D721Med (cell line): ENCODE results near the gene CRYZL1.

Experiments used
- DNase-seq: peaks from one replicate; pipeline ENCODE4 v3.0.0; 2011; ENCODE audit warnings: low spot score; ENCODE audit not compliant: insufficient read length
- FAIRE-seq: peaks from 2 replicates; lab custom pipeline; 2011; peaks lifted over from hg19 to GRCh38; lab: Jason Lieb, UNC
- TF ChIP-seq, protein P1 (sequence below): IDR thresholded peaks from 2 replicates; pipeline ENCODE4 v1.5.1; 2012; ENCODE audit warnings: mild to moderate bottlenecking, control low read depth; ENCODE audit not compliant: insufficient read depth; ENCODE audit errors: missing control alignments

The CRYZL1 gene

DNA sequence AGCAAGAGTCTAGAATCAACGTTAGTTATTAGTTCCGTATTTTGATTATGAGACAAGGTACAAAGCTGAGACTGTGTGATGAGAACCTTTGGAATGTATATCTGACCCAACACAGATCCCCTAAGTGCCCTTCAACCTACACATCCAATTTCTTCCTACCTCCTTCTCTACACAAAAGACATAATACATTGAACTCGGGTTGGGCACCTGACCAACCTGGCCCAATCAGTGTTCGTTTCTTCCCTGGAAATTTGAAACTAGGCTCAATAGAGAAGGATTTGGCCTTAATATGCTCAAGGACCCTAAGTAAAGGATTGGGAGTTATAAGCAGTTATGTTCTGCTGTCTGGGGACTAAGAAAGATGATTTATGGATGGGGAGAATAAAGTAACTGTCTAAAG lies 12.9 kb upstream of the CRYZL1 start:
- no peak for FAIRE-seq
- DNase-seq: no peak
- TF ChIP-seq, protein P1, sequence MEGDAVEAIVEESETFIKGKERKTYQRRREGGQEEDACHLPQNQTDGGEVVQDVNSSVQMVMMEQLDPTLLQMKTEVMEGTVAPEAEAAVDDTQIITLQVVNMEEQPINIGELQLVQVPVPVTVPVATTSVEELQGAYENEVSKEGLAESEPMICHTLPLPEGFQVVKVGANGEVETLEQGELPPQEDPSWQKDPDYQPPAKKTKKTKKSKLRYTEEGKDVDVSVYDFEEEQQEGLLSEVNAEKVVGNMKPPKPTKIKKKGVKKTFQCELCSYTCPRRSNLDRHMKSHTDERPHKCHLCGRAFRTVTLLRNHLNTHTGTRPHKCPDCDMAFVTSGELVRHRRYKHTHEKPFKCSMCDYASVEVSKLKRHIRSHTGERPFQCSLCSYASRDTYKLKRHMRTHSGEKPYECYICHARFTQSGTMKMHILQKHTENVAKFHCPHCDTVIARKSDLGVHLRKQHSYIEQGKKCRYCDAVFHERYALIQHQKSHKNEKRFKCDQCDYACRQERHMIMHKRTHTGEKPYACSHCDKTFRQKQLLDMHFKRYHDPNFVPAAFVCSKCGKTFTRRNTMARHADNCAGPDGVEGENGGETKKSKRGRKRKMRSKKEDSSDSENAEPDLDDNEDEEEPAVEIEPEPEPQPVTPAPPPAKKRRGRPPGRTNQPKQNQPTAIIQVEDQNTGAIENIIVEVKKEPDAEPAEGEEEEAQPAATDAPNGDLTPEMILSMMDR: no peak

DNA sequence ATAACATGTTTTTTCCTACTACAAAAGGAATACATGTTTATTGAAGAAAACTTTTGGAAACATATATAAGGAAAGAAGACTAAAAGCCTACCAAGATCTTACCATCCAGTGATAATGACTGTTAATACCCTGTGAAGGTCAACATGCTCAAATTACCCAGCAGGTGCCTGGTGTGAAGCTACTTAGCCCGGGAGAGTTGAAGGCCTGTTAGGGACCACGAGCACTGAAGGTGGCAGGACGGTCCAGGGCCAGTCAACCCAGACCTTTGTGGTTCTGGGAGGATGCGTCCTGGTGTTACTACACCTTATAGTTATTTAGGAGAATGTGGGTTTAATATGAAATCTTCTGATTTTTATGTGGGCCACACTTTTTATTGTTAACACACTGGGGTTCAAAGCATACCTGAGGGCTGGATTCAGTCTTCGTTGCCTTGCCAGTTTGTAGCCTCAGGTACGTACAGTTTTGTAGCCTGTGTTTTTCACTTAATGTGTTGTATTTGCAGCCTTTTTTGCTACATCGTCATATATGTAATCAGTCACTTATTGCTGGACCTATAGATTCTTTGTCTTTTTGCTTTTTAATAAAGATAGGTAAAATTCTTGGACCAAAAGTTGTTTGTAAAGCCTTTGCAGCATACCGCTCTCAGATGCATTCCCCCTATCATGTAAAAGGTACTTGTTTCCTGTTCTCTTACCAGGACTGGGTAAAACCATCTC lies 10.6 kb upstream of the CRYZL1 start:
- FAIRE-seq (no peak), DNase-seq (no peak)
- TF ChIP-seq, protein P1: no peak

DNA sequence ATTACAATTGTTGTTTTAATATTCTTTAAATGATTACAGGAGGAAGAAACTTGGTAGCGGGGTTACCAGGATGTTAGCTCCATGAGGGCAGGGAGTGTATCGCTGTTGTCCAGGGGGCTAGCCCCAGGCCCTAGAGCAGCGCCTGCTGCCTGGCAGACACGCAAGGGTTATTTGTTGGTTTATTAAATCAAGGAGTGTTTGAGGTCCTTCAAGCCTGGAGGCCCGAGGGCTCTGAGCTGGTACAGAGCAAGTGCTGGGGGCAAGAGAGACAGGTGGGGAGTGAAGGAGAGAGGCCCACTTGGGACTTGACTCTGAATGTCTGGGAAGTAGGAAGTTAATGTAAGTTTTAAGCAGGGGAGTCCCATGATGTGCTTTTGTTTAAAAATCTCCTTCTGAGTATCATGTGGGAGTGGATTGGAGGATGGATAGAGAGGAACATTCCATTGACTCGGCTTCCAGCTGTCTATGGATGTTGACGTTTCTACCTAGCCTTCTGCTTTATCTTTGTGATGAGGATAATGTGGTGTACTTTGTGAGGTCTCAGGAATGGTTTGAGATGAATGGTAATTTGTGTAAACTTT lies 9.5 kb upstream of the CRYZL1 start:
- no peak for DNase-seq
- TF ChIP-seq, protein P1: no peak
- FAIRE-seq: no peak

DNA sequence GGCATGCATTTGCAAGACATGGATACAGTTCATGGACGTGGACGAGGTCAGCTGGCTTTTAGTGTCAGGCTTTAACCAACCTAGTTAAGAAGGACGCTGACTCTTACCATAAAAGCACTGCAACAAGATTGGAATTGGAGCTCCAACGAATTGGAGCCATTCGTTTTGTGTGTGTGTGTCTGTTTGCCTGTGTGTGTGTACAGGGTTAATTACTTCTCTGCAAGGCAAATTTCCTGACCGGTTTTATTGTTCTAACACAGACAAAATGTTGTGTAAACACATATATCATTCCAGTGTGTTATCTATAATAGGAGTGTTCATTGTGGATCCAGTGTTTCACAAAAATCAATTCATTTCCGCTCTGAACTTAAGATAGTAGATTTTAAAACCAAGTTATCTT lies 8.7 kb upstream of the CRYZL1 start:
- TF ChIP-seq, protein P1: no peak
- FAIRE-seq (no peak), DNase-seq (no peak)

DNA sequence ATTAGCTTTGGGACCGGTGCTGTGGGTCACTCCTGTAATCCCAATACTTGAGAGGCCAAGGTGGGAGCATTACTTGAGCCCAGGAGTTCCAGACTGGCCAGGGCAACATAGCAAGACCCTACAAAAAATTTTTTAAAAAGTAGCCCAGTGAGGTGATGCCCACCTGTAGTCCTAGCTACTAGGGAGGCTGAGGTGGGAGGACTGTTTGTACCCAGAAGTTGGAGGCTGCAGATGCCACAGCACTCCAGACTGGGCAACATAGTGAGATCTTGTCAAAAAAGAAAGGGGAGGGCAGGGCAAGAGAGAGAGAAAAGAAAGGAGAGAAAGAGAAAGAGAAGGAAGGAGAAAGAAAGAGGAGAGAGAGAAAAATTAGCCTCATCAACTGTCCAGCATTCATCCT lies 7.0 kb upstream of the CRYZL1 start:
- TF ChIP-seq, protein P1: no peak
- DNase-seq (no peak), FAIRE-seq (no peak)

DNA sequence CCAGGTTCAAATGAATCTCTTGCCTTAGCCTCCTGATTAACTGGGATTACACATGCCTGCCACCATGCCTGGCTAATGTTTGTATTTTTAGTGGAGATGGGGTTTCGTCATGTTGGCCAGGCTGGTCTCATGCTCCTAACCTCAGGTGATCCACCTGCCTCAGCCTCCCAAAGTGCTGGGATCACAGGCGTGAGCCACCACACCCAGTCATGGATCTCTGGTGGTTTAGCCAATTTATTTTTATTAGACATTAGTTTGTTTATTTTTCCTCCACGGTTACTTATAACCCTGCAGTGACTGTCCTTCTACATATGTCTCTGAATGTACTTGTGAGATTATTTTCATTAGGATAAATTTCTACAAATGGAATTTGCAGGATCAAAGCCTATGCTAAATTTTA lies 6.0 kb upstream of the CRYZL1 start:
- FAIRE-seq (no peak), DNase-seq (no peak)
- TF ChIP-seq, protein P1: no peak

DNA sequence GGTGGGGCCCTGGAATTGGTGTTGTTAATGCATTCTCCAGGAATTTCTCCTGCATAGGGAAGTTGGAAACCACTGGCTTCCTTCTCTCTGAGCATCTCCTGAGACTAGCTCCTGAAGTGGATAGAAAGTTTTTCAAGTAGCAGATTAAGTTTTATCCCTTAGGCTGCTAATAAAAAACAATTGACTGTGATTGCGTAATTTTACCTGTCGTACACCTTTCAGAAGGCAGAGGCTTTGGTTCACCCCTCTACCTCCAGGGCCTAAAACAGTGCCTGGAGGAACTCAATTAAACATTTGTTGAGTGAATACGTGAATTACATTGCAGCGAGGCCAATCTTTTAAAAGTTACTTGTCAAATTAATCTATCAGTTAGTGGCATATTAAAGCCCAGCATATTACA lies 4.2 kb upstream of the CRYZL1 start:
- FAIRE-seq (no peak), DNase-seq (no peak)
- TF ChIP-seq, protein P1: no peak
